ENCODE measurements around the gene ST6GALNAC3.

ST6GALNAC3 gene

DNA sequence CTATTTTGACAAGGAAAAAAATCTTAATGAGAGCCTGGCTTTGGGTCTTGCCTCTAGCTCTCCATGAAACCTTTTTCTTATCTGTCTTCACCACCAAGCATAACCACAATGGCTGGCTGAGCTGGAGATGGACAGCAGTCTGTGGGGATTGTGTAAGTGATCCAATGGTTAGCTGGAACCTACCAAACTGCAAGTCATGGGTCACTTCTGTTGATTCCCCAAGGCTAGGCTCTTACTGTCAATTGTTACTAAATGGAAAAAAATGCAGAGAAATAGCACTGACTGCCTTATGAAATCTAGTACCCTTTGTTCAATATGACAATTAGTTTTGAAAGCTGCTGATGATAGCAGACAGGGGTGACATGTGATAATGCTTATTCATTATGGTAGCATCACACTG, 359.0 kb downstream of the ST6GALNAC3 start:
- DNase-seq (ENCODE audit: low read depth), result no peak

DNA sequence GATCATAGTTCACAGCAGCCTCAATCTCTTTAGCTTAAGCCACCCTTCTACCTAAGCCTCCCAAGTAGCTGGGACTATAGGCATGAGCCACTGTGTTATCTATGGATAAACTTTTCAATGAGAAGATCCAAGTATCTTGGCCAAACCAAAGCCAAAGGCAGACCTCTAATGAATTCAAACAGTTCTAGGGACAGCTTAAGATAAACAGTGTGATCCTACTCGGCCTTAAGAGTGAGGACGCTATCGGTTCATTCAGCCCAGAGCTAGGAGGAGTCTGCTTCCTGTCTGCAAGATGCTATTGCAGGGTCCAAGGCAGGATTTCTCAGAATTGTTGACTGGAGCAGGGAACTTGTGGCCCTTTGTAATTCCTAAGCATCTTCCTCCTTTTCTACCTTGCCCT, 368.7 kb downstream of the ST6GALNAC3 start:
- no peak for DNase-seq (ENCODE audit: low read depth)

DNA sequence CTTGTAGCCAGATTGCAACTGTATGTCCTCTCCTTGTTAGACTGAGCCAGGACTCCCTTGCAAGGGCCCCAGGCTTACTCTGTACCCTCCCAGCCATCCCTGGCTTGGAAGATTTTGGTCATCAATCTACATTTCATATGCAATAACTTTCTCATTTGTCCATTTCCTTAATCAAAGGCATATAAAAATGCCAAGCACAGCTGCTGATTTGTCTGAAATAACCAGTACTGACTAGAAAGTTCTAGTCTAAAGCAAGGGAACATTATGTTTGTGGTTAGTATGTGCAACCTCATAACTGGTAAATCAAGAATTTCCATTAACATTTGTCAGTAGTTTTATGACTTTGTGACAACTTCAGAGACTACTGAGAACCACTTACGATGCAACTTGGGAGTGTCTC, 370.2 kb downstream of the ST6GALNAC3 start:
- DNase-seq (ENCODE audit: low read depth), result no peak

DNA sequence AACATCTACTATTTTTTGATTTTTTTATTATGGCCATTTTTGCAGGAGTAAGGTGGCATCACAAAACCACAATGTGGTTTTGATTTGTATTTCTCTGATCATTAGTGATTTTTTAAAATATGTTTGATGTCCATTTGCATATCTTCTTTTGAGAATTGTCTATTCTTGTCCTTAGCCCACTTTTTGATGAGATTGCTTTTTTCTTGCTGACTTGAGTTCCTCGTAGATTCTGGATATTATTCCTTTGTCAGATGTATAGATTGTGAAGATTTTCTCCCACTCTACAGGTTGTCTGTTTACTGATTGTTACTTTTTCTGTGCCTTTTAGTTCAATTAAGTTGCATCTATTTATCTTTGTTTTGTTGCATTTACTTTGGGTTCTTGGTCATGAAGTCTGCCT, 375.7 kb downstream of the ST6GALNAC3 start:
- DNase-seq (ENCODE audit: low read depth), result no peak

DNA sequence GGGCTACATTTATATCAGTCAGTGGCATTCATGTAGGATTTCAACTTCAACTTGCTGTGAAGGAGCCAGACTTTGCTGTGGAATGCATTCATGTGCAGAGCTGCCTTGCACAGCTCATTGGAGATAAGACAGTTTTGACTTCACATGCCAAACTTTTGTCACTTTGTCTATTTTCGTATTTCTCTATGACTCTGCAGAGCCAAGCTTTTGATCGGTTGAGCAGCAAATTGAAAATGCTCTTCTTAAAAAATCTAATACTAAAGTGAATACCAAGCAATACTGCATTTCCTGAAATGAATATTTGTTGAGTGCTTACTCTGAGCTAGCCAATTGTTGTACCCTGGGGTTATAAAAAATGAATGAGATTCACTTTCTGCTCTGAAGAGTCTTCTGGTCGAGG, 388.7 kb downstream of the ST6GALNAC3 start:
- DNase-seq (ENCODE audit: low read depth), result no peak

DNA sequence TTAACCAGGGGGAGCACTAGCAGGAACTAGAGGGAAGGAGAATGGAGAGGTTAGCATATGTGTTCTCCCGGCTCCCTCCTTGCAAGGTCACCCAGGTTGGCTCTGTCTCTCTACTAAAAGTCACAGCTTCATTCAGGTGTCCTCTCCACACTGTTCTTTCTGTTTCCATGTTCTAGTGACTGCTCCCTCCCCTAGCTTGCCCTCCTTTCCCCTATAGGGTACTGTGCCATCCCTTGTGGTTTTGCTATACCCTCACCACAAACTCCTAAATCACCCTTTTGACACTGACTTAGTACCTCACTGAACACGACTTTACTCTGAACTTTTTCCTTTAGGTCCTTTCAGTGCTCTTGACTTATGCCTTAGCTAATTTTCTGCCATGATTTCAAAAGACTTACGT, 389.3 kb downstream of the ST6GALNAC3 start:
- DNase-seq (ENCODE audit: low read depth), result no peak

DNA sequence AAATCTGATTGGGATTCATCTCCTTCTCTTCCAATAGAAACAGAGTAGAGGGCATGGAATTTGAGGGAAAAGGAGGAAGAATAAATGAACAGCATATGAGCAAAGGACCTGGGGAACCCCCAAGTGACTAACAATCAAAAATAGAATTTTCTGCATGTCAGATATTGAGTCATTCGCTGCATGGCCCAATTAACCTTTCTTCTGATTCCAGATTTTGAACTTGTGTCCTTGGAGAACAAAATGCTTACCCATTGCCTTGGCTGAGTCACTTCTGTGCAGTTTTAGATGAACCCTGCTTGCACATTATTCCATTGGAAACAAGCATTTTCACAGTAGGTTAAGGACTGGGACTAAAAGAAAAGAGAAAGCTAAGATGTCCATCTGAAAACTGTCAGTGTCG, 390.5 kb downstream of the ST6GALNAC3 start:
- no peak for DNase-seq (ENCODE audit: low read depth)

DNA sequence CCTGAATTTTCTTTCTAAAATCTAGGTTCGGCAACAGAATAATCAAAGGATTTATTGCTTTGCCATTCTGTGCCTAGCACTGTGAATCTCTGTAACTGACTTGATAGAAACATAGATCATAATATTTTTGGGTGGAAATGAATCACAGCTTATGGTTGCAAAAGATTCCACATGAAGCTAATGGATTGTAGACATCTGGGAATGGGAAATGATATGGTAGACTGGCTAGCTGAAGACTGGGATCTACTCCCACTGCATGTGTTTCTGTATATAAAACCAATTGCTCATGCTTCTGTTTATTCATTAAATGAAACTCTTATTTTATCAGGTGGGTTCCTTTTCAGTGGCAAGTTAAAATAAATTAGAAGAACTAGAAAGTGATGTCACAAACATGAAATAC, 395.6 kb downstream of the ST6GALNAC3 start:
- DNase-seq (ENCODE audit: low read depth), result no peak

DNA sequence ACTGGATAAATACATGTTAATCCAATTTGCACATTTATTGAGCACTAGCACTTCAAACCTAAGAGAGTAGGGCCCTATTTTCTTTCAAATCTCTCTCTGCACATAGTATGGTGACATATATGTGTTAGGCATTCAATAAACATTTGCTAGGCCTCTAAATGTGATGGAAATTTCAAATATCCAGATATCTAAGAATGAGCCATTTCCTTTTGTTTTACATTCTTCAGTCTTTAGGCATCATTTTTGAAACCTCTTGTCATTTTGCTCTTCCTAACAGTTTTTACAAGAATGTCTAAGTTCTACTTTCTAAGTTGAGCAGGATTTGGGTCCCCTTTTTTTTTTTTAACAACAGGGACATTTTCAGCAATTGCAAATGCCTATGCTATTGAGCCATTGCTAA, 397.0 kb downstream of the ST6GALNAC3 start:
- DNase-seq (ENCODE audit: low read depth), result no peak

DNA sequence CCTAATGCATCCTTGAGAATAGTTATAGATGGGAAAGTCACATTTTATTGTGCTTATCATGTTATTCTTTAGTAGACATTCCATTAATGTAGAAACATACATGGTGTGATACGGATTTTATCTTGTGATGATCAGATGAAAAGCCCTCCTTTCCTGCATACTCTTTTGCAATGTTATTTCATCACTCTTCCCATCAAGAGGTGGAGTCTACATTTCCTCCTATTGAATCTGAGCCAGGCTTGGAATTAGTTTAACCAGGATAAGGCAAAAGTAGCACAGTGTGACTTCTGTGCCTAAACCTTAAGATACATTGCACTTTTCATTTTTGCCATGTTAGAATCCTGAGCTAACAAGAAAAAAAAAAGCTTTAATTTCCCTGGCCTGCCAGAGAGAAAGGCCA, 399.0 kb downstream of the ST6GALNAC3 start:
- no peak for DNase-seq (ENCODE audit: low read depth)

DNA sequence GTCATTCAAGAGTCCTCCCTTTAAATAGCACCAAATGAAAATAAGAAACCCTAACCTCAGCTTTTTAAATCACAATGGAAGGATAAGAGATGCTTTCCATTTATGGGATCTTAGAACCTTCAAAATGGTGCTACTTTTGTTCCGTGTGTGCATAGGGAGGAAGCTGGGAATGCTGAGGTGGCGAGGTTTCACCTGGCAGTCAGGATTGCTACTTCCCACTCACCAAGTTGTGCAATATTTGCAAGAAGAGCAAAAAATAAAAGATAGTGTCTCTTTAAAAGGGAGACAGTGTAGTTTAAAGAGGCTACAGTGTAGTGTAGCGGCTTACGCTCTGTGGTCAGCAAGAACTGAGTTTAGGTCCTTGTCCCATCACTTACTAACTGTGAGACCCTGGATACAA, 400.4 kb downstream of the ST6GALNAC3 start:
- DNase-seq (ENCODE audit: low read depth), result no peak

DNA sequence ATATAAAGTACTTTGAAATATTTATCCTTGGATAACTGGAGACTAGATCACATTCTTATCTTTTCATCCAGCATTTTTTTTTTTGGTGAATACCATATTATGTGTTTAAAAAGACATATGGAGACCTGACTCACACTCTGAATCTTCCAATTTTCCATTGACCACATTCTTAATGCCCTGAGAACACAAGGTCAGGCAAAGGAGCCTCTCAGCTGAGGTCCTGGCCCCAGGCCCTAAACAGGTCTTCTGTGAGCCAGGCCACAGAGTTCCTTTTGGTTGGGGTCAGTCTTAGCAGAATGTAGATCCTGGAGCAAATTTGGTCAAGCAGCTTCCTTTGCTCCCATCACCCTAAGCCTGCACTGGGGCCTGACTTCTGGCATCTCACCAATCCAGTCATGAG, 402.6 kb downstream of the ST6GALNAC3 start:
- DNase-seq (ENCODE audit: low read depth), result no peak

DNA sequence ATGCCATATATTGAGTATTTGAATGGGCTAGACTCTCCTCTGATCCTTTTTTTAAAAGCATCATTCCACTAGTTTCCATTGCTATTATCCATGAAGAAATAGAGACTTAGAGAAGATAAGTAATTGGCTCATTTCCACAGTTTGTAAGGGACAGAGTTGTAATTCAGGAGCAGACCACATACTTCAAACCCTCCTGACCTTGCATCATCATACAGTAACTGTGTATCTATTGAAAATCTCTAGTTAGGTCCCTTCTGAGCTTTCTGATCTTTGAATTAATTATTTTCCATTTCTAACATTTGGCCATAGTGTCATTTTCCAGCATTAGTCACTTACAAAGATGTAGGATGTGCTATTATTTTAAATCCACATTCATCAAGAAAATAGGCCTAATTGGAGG, 406.3 kb downstream of the ST6GALNAC3 start:
- no peak for DNase-seq (ENCODE audit: low read depth)

DNA sequence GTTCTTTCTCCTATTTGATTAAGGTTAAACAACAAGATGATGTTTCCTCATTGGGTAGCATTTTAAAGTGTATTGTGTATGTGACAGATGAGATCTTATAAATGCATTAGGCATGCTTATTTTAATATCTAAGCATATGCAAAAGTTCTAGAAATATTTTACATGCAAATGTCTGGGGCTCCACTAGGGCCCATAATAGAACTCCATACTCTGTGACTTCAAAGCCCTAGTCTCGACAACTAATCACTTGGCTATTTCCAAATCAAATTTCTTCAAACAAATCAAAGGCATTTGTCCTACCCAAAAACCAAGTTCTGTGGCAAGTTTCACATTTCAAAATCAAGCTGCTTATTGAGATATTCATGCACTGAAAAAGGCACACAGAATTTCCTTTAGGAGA, 407.1 kb downstream of the ST6GALNAC3 start:
- no peak for DNase-seq (ENCODE audit: low read depth)

DNA sequence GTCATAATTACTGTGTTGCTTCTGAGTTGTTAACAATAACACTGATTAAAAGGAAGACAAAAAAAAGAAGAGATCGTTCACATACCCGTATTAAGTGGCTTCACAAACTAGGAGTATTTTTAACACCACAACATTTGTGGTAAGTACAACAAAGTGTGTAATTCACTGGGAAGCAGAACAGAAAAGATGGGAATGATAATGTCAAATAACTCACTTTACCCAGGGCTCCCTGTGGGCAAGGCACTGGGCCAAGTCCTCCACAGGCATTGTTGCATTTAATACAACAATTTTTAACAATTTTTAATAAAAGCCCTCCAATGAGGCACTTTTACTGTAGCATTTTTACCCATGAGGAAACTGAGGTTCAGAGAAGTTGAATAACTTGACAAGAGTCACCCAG, 407.7 kb downstream of the ST6GALNAC3 start:
- no peak for DNase-seq (ENCODE audit: low read depth)

DNA sequence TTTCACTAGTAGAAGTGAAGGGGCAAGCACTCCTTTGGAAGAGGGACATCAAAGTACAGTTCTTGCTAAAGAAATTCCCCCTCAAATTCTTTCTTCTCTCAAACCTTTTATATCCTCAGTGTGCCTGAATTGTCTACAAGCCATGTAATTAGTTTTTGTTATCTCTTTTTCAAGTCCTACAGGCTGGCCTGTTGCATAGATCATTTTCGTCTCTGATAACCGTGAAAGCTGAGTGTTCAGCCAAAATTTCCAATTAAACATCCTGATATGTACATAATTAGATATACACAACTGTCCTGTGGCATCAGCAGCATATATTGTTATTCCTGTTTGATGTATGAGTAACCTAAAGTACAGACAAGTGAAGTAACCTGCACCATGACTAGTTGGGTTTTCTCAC, 417.2 kb downstream of the ST6GALNAC3 start:
- no peak for DNase-seq (ENCODE audit: low read depth)

DNA sequence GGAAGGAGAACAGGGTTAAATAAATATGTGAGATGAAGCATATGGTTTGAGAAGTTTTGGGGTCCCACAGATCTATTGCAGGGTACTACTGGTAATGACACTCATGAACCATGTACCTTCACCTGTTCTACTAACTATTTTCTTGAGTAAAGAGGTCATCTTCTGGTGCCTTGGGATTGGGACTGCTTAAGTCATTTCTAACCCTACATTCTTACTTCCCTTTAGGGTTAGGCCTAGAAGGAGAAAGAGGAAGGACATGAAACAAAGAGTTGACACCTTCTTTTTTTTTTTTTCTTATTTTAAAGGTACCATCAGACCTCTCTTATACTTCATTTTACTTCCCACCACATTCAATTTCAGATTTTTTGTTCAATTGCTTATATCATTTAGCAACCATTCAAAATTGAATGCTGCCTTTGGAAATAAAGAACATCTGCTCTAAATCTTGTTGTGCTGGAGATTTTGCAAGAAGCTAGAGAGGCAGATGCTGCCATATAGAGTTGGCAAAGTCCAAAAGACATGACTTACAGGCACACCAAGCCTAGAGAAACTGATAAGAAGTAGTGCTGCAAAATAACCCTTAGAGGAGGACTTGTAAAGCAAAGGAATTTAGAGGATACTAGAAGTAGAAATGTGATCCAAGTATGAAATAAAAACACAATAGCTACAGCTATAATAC, 418.3 kb downstream of the ST6GALNAC3 start:
- DNase-seq (ENCODE audit: low read depth), result no peak

DNA sequence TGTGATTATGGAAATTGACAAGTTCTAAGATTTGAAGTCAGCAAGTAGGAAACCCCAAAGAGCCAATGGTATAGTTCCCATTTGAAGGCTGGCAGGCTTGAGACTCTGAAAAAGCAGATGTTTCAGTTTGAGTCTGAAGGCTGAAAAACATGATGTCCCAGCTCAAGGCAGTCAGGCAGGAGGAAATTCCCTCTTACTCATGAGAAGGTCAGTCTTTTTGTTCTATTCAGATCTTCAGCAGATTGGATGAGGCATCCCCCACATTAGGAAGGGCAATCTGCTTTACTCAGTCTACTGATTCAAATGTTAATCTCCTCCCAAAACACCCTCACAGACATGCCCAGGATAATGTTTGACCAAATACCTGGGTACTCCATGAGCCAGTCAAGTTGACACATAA, 420.3 kb downstream of the ST6GALNAC3 start:
- no peak for DNase-seq (ENCODE audit: low read depth)

DNA sequence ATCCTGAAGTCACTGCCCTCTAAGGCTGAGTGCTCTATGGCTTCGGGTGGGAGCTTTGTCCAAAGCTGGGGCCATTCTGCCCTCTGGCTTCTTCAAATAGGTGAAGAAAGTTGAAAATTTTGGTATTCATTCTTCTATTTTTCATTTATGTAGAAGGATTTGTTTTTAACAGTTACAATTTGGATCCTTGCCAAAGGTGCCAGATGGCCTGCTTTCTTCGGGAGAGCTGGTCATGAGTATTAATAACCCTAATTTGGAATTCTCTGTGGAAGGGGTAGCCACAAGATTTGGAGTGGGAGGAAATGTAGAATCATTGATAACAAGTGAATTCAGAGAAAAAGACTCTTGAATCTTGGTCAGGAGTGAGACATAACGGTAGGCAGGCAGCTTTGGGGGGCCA, 422.3 kb downstream of the ST6GALNAC3 start:
- DNase-seq (ENCODE audit: low read depth), result no peak

DNA sequence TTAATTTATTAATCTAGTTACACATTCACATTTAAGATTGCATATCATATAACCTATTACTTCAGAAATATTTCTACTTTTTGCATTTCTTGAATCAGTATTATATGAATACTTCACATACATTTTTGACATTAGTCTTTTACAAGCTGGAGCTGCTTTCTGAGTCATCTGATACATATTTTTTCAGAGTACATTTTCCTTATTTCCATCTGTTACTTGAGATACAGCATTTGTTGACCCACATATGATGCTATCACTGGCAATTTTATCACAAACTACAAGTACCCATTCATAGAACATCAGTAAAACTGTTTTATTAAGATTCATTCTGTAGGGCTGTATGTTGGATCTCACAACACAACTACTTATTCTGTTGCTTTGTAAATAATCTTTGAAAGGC, 425.6 kb downstream of the ST6GALNAC3 start:
- DNase-seq (ENCODE audit: low read depth), result no peak

DNA sequence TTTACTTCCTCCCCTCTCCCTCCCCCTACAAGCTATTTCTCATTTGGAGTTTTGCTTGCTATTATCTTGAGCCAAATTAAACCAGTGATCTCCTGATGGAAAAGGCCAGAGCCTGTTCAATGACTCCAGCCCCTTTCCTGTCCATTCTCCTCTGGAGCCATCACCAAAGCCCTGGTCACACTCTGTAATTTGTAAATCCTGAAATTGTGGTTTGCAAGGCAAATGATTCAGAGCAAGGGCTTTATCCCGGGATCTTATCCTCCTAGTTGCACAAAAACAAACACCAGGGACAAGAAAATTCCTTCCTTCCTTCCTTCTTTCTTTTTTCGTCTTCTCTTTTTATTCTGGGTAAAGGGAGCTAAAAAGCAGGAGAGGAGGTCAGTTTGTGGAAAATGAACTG, 426.6 kb downstream of the ST6GALNAC3 start:
- DNase-seq (ENCODE audit: low read depth), result no peak

DNA sequence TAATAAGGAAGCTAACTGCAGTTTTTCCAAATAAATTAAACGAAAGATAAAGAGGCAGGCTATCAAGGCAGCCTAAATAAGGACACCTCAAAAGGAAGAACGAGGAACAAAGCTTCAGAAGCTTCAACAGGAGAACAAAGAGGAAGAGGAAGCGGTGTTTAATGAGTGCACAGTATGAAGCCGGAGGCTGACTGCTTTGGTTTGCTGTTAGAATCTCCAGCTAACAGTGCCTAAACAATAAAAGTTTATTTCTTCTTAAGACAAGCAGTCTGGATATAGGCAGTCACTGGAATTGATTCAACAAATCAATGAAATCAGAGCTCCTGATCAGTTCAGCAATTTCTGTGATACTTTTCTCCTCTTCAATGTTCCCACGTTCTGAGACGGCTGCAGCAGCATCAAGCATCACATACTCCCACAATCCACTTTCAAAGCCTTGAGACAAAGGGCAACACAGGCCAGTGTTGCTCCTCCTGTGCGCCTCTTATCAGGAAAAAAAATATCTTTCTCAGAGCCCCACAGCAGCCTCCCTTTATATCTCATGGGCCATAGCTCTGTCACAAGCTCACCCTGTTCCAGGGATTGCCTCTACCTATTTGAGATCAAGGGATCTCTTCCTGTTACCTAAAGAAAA, 427.2 kb downstream of the ST6GALNAC3 start:
- DNase-seq (ENCODE audit: low read depth), result no peak

DNA sequence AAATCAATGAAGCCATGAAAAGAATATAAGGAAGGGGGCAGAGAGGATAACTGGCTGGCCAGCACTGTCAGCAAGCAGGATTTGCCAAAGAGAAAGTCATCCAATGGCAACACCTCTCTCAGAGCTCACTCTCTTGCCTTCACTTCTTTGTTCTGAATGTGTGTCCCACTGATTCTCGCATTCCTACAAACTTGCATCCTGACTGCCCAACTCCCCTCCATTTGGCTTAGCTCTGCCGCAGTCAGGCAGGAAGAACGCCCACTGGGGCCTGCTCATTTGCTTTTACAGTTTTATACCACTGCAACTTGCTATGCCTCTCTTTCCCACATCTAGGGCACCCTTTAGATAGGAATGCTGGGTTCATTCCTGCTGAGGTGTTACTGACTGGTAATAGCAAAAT, 428.6 kb downstream of the ST6GALNAC3 start:
- DNase-seq (ENCODE audit: low read depth), result no peak

DNA sequence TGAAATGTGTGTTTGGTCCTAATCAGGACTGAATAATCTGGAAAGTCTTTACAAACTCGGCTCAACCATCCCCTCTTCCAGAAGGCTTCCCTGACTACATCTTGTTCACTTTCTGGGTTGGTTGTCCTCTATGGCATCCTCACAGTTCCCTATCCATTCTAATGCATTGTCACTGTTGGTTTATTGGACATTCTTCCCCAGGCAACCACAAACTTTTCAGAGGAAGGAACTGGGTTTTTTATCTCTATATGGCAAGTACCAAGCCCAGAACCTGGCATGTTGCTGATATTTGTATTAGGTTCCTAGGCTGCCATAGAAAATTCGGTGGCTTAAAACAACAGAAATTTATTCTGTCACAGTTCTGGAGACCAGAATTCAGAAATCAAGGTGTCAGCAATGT, 429.2 kb downstream of the ST6GALNAC3 start:
- no peak for DNase-seq (ENCODE audit: low read depth)

Data from stimulated activated CD8-positive, alpha-beta memory T cell treated with anti-CD3 and anti-CD28 coated beads, Interleukin-12 subunit alpha, Interleukin-12 subunit beta, amount 100 ng/mL, for 4 hours (primary cell).